Fibroblast of the aortic adventitia (primary cell): Measurements from ENCODE around the gene RPP25L. TPM values are rescaled to one million over a fixed set of nuclear protein-coding genes. Genes with fewer than 3 reads are reported as not detected.

ENCODE experiments used
- DNase-seq: peaks from one replicate; pipeline ENCODE4 v3.0.0-alpha.2; 2010; ENCODE audit warnings: low read depth
- H3K4me3 ChIP-seq: 2 replicates; pipeline ENCODE4 v1.5.1; 2011; ENCODE audit warnings: low read depth, mild to moderate bottlenecking, control low read depth, low read length, moderate library complexity
- total RNA-seq: library from RNA; depleted of rRNA; stranded (reverse); fragments of >200 nt; gene quantifications from 2 replicates; pipeline ENCODE4 v1.2.3, GENCODE V29; 2012; ENCODE audit warnings: low replicate concordance
- TF ChIP-seq, protein P1 (sequence below): IDR thresholded peaks from 2 replicates; pipeline ENCODE4 v1.5.1; 2011; ENCODE audit warnings: mild to moderate bottlenecking, low read length, control low read depth, inconsistent platforms; ENCODE audit not compliant: insufficient read depth

Gene RPP25L
- total RNA-seq, 1 donor, result 9.6 TPM

DNA sequence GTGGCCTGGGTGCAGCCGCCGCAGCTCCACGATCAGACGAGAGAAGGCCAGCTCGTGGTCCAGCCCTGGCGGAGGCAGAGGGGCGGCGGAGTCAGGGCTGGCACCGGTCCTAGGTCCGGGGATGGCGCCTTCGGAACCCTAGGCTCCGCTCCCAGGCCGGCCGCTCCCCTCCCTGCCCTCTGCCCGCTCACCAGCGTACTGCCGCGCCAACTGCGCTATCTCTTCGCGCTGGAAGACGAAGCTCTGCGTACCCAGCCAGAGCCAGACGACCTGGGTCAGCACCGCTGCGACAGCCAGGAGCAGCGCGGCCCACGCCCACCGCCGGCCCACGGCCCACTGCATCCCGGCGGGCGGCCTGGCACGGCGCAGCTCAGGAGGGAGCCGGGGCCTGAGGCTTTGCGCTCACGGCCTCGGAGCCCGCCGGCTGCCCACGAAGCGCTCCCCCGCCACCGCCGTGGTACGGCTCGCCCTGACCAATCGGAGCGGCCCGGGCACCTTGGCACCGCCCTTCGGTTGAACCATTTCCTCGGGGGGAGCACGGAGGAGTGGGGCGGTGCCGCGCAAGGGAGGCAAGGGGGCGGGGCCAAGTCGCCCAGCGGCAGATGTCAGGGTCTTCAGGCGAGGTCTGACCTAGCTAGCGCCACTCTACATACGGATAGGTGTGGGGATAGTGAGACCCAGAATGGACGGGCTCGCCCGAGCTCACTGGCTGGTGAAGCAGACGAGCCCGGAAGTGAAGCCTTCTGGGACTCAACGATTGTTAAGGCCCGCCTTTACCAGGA lies 25.6 kb upstream of the RPP25L start, which contains the start of gene SIGMAR1:
TSS of gene SIGMAR1 (minus strand) at position 432 of the 782 bp plus-strand sequence. CDS start at position 342, 90 bp downstream.
- H3K4me3 ChIP-seq, result peak within 1 kb of the TSS; percentile 81
- DNase-seq, result peak; percentile 90
- TF ChIP-seq, protein P1, sequence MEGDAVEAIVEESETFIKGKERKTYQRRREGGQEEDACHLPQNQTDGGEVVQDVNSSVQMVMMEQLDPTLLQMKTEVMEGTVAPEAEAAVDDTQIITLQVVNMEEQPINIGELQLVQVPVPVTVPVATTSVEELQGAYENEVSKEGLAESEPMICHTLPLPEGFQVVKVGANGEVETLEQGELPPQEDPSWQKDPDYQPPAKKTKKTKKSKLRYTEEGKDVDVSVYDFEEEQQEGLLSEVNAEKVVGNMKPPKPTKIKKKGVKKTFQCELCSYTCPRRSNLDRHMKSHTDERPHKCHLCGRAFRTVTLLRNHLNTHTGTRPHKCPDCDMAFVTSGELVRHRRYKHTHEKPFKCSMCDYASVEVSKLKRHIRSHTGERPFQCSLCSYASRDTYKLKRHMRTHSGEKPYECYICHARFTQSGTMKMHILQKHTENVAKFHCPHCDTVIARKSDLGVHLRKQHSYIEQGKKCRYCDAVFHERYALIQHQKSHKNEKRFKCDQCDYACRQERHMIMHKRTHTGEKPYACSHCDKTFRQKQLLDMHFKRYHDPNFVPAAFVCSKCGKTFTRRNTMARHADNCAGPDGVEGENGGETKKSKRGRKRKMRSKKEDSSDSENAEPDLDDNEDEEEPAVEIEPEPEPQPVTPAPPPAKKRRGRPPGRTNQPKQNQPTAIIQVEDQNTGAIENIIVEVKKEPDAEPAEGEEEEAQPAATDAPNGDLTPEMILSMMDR, result peak; percentile 2

DNA sequence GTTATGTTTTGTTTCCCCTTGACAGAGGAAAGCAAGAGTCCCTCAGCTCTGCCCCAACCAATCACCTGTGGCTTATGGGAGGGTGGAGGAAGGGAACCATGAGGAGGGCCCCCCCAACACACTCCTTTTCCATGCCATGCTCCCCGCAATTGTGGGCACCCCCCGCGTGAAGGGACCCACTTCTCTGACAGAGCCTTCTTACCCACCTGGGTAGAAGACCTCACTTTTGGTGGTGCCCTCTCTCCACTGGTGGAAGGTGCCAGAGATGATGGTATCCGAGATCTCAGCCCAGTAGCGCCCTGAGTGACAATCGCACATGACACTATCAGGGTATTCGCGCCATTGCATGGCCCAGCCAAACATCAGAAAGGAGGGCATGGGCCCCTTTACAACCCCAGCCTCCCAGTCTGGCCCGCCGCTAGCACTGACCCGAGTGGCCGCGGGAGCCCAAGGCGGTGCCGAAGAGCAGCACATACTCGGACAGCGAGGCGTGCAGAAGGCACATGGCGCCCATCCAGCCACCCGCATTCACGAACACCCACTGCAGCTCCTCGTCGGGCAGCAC lies 25.0 kb upstream of the RPP25L start:
- TF ChIP-seq, protein P1, result no peak
- DNase-seq, result peak; percentile 44
- peak overlapping the region; percentile 81 for H3K4me3 ChIP-seq

DNA sequence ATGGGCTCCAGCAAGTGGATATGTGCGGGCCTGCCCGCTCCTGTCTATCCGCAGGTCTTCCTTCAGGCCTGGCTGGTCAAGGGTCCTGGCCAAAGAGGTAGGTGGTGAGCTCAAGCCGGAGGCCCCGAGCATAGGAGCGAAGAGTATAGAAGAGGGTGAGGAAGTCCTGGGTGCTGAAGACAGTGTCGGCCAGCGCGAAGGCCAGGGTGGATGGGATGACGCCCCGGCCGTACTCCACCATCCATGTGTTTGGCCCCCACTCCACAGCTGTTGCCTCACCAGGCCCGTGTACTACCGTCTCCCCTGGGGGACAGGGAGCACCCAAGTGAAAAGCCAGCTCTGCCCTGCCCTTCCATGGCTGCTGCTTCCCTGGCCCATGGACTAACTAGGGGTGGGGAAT lies 23.7 kb upstream of the RPP25L start:
- TF ChIP-seq, protein P1, result no peak
- no peak overlapping the region for H3K4me3 ChIP-seq
- DNase-seq, result no peak

DNA sequence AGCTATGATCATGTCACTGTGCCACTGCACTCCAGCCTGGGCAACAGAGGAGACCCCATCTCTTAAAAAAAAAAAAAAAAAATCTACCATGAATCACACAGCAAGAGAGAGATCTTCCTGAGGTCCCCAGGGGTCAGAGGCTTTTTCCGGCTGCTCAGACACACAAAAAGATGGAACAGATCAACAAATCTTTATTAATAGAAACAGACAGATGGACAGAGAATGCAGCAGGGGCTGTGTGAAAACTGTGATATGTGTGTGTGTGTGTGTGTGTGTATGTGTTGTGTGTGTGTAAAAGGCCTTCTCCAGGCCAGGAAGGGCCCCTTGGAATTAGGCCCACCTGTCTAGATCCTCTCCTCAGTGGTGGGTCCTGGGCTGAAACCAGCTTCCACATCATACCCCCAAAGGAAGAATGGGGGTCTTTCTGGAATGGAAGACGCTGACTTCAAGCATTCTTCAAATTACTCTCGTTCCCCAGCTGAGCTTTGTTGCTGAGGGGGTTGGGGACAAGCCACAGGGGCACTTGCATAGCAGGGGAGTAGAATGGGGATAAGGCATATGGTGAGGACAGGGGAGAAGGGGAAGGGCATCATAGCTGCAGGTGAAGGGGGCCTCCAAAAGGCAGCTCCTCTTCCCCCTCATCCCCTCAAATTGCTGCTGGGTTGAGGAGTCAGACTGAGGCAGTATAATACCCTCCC lies 22.8 kb upstream of the RPP25L start:
- TF ChIP-seq, protein P1, result no peak
- H3K4me3 ChIP-seq, result no peak overlapping the region
- DNase-seq, result no peak

DNA sequence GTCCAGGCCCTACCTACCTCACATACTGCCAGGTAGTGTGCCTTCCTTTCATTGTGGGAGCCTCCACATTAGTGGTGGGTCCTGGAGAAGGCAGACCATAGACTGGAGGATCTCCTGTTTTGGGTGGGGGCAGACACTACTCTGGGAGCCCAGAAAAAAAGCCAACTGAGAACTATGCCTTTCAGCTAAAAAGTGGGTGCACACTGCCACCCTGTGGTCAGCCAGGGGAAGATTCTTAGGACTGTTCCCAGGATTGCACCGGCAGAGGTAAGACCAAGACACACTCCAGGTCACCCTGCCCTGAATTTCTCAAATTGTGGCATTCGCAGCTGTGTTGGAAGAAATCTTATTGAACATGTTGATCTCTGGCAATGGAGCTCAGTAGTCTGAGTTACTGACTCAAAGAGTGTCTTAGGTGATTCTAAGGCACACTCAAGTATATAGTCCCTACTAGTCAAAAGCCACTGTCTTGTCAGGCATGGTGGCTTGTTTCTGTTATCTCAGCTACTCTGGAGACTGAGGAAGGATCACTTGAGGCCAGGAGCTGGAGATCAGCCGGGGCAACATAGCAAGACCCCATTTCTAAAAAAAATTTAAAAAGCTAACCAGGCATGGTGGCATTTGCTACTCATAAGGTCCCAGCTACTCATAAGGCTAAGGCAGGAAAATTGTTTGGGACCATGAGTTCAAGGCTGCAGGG lies 22.1 kb upstream of the RPP25L start:
- peak; percentile 75 for DNase-seq
- no peak overlapping the region for H3K4me3 ChIP-seq
- TF ChIP-seq, protein P1, result peak; percentile 82

DNA sequence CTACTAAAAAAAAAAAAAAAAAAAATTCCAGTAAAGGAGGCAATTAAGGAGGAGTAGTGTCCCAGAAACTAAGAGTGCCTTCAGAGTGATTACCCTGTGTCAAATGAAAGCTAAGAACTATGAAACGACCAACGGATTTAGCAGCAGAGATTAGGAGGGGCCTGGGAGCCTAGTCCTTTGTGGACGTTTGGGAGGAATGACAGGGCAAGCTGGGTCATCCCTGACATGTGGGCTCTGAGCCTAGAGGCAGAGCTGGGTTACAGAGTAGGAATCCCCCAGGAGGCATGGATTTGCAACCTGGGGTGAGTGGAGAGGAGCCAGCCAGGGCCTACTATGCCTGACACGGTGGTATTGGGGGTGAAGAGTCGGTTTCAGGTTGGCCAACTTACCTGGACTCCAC lies 21.3 kb upstream of the RPP25L start:
- no peak for DNase-seq
- TF ChIP-seq, protein P1, result no peak
- no peak overlapping the region for H3K4me3 ChIP-seq
